HG02885 (cell line): ENCODE data around the gene CRYAB.
A peak's percentile ranks its signal among the peaks of the same experiment; 100 is the strongest.
"Not testable (repeated sequence)": the region's sequence is repeated elsewhere in the genome, so short reads cannot be mapped to it uniquely, and the experiment has no call there.

ENCODE experiments used
- ATAC-seq: cut with Tn5 transposase; IDR thresholded peaks from one replicate; pipeline ENCODE4 v1.9.1; 2021; ENCODE audit warnings: mild to moderate bottlenecking; ENCODE audit not compliant: unreplicated experiment, poor library complexity

The CRYAB gene

DNA sequence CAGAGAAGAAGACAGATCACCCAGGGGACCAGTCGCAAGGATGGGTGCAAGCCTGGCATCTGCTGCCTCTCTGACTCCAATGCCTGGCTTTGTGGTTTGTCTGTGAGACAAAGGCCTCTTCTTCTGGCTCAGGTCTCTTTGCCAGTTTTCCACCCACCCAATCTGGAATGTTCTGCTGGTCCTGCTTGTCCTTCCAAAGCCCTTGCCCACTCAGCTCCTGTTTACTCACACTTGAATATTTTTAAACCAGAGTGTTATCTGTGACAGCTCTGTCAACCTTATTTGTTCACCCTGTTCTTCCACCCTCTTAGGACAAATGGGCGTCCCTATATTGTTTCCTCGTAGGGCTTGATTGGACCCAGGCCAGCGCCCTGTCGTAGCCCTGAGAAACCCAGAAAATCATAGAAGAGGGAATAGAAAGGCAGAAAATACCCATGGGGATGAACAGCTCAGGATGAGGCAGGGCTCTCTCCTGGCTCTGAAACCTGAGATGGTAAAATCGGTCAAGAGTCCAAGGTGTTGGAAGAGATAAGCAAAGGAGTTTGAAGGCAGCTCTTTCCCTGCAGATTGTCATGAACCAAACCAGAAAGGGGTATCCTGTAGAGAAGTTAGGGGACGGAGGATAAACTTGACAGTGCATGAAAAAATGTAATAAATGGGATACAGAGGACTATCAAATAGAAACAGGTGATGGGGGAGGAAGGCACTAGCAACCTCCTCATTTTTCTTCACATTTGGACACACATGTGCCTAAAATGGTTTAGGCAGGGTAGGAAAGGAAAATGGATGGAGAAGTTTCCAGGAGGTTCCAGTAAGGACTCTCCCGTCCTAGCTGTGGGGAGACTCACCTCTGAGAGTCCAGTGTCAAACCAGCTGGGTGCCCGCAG lies 651 bp downstream of the CRYAB start:
- no peak for ATAC-seq

GRCh38 chr11:111909378-111909777 lies 2.2 kb downstream of the CRYAB start:
- no peak for ATAC-seq

- no peak for ATAC-seq
These were observed 2.8 kb downstream of the CRYAB start for GRCh38 chr11:111908639-111909305.

DNA sequence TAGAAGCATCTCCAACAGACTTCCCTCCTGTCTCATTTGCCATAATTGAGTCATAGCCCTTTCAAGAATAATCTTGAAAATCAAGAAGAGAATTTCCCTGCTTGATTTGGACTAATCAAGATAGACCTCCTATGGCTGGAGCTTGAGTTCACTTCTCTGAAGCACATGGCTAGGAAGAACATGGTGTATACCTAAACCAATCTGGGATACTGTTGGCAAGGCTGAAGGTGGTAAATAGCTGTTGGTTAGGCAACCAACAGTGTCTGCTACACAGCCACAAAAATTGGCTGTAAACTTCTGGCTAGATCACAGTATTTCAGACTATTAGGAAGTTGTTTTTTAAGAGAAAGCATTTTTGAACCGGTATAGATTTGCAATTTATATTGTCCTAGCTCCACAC lies 4.9 kb downstream of the CRYAB start:
- no peak for ATAC-seq

DNA sequence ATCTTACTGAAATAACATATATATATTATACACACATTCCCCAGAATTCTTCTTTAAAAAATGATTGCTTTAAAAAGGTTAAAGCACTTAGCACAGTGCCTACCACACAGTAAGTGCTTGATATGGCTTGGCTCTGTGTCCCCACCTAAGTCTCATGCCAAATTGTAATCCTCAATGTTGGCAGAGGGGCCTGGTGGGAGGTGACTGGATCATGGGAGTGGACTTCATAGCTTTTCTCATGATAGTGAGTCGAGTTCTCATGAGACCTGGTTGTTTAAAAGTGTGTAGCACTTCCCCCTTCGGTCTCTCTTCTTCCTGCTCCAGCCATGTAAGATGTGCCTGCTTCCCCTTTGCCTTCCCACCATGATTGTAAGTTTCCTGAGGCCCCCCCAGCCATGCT lies 6.2 kb downstream of the CRYAB start:
- ATAC-seq, result no peak

GRCh38 chr11:111886844-111887243 lies 24.7 kb downstream of the CRYAB start:
- ATAC-seq, result no peak

DNA sequence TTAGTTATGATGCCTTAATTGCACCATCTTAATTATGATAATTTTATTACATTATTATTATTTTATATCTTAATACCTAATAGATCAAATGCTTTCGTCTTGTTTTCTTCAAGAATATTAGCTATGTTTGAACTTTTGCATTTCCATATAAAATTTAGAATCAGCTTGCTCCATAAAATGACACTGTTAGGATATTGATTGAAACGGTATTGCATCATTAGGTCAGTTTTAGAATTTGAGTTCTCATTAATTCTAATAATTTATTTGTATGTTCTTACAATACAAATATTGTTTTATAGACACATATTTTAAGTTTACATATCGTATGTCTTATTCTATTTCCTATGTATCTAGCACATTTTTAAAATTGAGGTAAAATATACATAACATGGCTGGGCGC lies 25.5 kb downstream of the CRYAB start:
- ATAC-seq, result no peak

GRCh38 chr11:111885053-111885452 lies 26.5 kb downstream of the CRYAB start:
- not testable (repeated sequence) for ATAC-seq

GRCh38 chr11:111882202-111882601 lies 29.4 kb downstream of the CRYAB start:
- ATAC-seq, result no peak

DNA sequence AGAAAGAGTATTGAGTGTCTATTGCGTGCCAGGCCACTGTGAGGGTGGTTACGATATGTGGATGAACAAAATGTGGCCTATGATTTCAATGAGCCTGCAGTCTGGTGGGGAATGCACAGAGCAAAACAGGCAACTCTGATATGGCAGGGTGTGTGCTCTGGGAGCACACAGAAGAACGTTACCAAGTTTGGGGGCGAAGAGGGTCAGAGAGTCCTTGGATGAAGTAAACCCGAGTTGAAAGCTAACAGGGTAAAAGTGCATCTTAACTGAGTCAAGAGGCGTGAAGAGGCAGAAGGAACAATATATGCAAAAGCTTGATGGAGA lies 32.0 kb downstream of the CRYAB start:
- ATAC-seq, result no peak

DNA sequence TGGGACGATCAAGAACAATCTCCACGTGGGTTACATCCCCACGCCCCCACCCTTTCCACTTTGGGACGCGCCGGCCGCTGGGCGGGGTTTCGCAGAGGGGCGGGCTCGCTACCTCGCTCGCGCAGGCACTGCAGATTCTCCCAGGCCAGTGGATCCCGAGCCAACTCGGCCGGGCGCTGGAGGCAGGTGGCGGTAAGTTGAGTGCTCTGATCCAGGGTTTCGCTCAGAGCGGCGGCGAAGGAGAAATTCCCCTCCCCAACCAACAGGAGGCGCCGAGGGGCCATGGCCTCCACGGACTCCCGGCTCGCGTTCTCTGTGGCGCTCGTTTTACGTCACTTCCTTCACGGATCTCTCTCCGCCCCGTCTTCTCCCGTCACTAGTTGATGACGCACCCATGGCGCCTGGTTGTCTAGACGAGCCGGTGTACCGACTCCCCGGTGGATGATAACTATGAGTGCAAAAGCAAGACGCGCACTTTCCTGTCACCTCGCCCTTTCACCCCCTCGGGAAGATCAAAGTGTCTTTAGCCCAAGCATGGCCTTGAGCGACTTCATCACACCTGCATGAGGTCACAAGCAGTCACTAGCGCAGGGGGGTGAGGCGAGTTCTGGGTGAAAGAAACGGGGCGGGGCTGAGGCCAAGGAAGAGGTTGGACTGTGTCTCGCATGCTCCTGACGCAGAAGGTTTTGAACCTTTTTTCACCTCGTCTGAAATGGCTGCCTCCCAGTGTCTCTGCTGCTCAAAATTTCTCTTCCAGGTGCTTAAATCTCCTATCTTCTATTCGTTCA lies 32.5 kb downstream of the CRYAB start, which contains the start of the genes CFAP68 and FDXACB1:
CFAP68 (plus strand) TSS at position 693 of the 788 bp plus-strand sequence; CDS start at position 713, 20 bp downstream.
FDXACB1 (minus strand) TSS at position 317 of the 788 bp plus-strand sequence; CDS start at position 284, 33 bp downstream.
- ATAC-seq, result peak; percentile 92

GRCh38 chr11:111878385-111878848 lies 33.2 kb downstream of the CRYAB start:
- ATAC-seq, result peak; percentile 7

DNA sequence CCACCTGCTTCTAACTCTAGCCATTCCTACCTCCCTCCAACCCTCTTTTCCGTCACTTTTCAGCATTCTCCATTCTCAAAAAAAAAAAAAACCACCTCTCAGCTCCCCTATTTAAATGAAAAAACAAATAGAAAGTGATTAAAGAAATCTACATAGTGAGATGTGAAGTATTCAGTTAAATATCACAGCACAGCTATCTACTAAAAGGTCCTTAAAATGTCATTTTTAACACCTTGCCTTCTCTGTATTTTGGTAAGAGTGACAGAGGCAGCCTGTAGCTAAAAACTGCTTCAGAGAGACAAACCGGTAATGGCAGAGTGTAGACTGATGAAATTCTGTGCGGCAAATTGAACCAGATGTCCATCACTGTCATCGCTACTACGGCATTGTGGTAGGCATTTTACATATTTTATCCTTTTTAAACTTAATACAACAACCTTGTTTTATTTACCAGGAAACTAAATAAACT lies 39.8 kb downstream of the CRYAB start:
- ATAC-seq, result no peak

GRCh38 chr11:111870886-111871692 lies 40.5 kb downstream of the CRYAB start, which contains the start of gene ALG9:
ALG9 (minus strand) TSS chr11:111871581; CDS start chr11:111871482, 99 bp downstream.
- ATAC-seq, result peak; percentile 90

GRCh38 chr11:111870522-111870885 lies 41.1 kb downstream of the CRYAB start:
- peak; percentile 15 for ATAC-seq

DNA sequence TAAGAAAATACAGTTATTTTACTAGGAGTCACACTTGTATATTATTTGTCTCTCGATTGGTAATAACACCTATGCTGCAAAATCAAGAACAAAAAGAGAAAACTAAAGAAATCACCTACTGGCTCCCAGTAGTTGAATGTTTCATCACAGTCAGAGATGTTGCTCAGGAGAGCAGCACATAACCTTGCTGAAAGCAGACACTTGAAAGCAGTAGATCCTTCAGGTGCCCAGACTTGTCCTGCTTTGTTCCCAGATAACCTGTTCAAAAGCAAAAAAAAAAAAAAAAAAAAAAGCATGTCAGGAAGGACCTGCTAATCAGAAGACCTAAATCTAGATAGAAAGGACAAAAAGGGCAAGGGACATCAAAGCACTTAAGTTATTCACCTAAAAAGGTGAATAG lies 41.5 kb downstream of the CRYAB start:
- ATAC-seq, result no peak

GRCh38 chr11:111860257-111860656 lies 51.3 kb downstream of the CRYAB start:
- no peak for ATAC-seq
